Loucy (cell line): ENCODE results near the gene TANC2.

Experiments used
- H2AFZ ChIP-seq: fragments of 200-600 bp; sonication (generic); 2 replicates; pipeline ENCODE4 v1.6.0; 2016; ENCODE audit warnings: antibody characterized with exemption, mild to moderate bottlenecking, low read length, moderate library complexity
- H3F3A ChIP-seq: fragments of 200-600 bp; 2 replicates; pipeline ENCODE4 v1.6.0; 2016; ENCODE audit warnings: antibody characterized with exemption, low read depth, mild to moderate bottlenecking
- H3K27me3 ChIP-seq: fragments of 200-600 bp; sonication (generic); 2 replicates; pipeline ENCODE4 v1.6.1; 2014; ENCODE audit warnings: low read length, mild to moderate bottlenecking; ENCODE audit not compliant: insufficient read depth, poor library complexity, severe bottlenecking
- H3K36me3 ChIP-seq: fragments of 200-600 bp; sonication (generic); 2 replicates; pipeline ENCODE4 v1.6.1; 2016; ENCODE audit warnings: low read length; ENCODE audit not compliant: insufficient read depth
- H3K4me1 ChIP-seq: fragments of 200-600 bp; sonication (generic); 2 replicates; pipeline ENCODE4 v1.5.1; 2014; ENCODE audit warnings: low read length, mild to moderate bottlenecking; ENCODE audit not compliant: insufficient read depth, poor library complexity, severe bottlenecking
- H3K4me2 ChIP-seq: fragments of 200-600 bp; sonication (generic); 2 replicates; pipeline ENCODE4 v1.6.0; 2014; ENCODE audit warnings: antibody characterized with exemption, low read length, low read depth, mild to moderate bottlenecking; ENCODE audit not compliant: poor library complexity, severe bottlenecking
- H3K4me3 ChIP-seq: fragments of 200-600 bp; sonication (generic); 2 replicates; pipeline ENCODE4 v1.5.1; 2014; ENCODE audit warnings: low read length, mild to moderate bottlenecking, mixed read lengths; ENCODE audit not compliant: poor library complexity, severe bottlenecking
- H3K79me2 ChIP-seq: fragments of 200-600 bp; sonication (generic); 2 replicates; pipeline ENCODE4 v1.6.1; 2014; ENCODE audit warnings: low read length; ENCODE audit not compliant: insufficient read depth
- H3K9ac ChIP-seq: fragments of 200-600 bp; sonication (generic); 2 replicates; pipeline ENCODE4 v1.6.0; 2014; ENCODE audit warnings: mild to moderate bottlenecking, low read depth, low read length, moderate library complexity; ENCODE audit not compliant: poor library complexity, severe bottlenecking
- H3K9me2 ChIP-seq: fragments of 200-600 bp; sonication (generic); replicated peaks from 2 replicates; pipeline ENCODE4 v1.6.1; 2016; ENCODE audit warnings: low read depth, low read length, mixed read lengths
- H3K9me3 ChIP-seq: fragments of 200-600 bp; sonication (generic); 2 replicates; pipeline ENCODE4 v1.6.1; 2014; ENCODE audit warnings: mild to moderate bottlenecking, antibody characterized with exemption, low read length, low read depth; ENCODE audit not compliant: insufficient read depth
- H4K20me1 ChIP-seq: fragments of 200-600 bp; sonication (generic); 2 replicates; pipeline ENCODE4 v1.6.0; 2014; ENCODE audit warnings: antibody characterized with exemption, low read length, mild to moderate bottlenecking; ENCODE audit not compliant: insufficient read depth, poor library complexity, severe bottlenecking
- CTCF ChIP-seq: fragments of 200-600 bp; sonication (generic); conservative IDR thresholded peaks from 2 replicates; pipeline ENCODE4 v1.5.1; 2014; ENCODE audit warnings: mild to moderate bottlenecking, antibody characterized with exemption, low read length
- EZH2phosphoT487 ChIP-seq: fragments of 200-600 bp; IDR thresholded peaks from 2 replicates; pipeline ENCODE4 v1.6.1; 2018; ENCODE audit warnings: antibody characterized with exemption, mild to moderate bottlenecking, moderate library complexity, borderline replicate concordance

Gene TANC2

GRCh38 chr17:62981933-62982332, 15.9 kb downstream of the TANC2 start:
- Histone ChIP-seq H3K79me2 (peaks cover 3% of the 10 kb centered on the region; the same call in 1 of the 2 replicates), H3K9me2 (no peaks in the 10 kb centered on the region), H3K27me3 (no peaks in the 10 kb centered on the region), H3K9ac (no peak overlapping the region), H3K4me2 (no peak overlapping the region), H4K20me1 (no peaks in the 10 kb centered on the region), H2AFZ (no peak overlapping the region), H3K4me1 (peaks cover 4% of the 10 kb centered on the region), H3K9me3 (peaks cover 8% of the 10 kb centered on the region), H3K4me3 (no peak overlapping the region), H3K36me3 (no peaks in the 10 kb centered on the region), H3F3A (no peaks in the 10 kb centered on the region)
- TF ChIP-seq EZH2phosphoT487 (no peak), CTCF (no peak)

DNA sequence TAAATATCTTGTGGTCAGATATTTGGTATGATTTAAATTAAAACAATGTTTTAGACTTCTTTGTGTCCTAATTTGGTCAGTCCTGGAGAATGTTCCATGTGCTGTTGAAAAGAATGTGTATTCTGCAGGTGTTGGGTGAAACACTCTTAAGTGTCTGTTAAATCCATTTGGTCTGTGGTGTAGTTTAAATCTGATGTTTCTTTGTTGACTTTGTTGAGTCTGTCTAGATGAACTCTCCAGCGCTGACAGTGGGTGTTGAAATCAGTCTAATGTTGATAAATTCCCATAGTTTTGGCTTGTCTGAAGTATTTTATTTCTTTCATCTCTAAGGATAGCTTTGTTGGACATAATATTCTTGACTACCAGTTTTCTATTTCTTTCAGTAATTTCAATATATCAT, 18.8 kb downstream of the TANC2 start:
- no peaks in the 10 kb centered on the region for H3F3A ChIP-seq
- H3K9me2 ChIP-seq = no peaks in the 10 kb centered on the region
- no peak overlapping the region for H2AFZ ChIP-seq
- no peaks in the 10 kb centered on the region for H3K27me3 ChIP-seq
- no peak overlapping the region for H3K4me2 ChIP-seq
- TF ChIP-seq EZH2phosphoT487 (no peak), CTCF (no peak)
- no peaks in the 10 kb centered on the region for H3K36me3 ChIP-seq
- H3K9ac ChIP-seq = no peak overlapping the region
- H3K4me1 ChIP-seq = peaks cover 4% of the 10 kb centered on the region
- no peak overlapping the region for H3K4me3 ChIP-seq
- H3K9me3 ChIP-seq = peaks cover 8% of the 10 kb centered on the region
- no peaks in the 10 kb centered on the region for H4K20me1 ChIP-seq
- H3K79me2 ChIP-seq = peaks cover 3% of the 10 kb centered on the region; the same call in 1 of the 2 replicates

DNA sequence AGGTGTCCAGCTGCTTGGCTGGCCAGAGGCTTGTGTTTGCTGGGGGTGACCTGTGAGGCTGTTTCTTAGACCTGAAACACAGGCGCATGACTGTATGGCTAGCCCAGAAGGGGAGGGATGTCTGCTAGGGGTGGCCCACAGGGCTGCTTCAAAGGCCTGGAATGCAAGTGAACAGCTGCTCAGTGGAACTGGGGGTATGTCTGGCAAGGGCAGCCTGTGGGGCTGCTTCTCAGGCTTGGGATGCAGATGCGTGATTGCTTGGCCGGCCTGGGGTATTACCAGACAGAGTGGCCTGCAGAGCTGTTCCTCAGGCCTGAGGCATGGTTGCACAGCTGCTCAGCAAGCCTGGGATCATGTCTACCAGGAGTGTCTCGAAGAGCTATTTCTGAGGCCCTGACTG, 20.5 kb downstream of the TANC2 start:
- Histone ChIP-seq H3K36me3 (no peaks in the 10 kb centered on the region), H3K27me3 (no peaks in the 10 kb centered on the region), H3K9ac (no peak overlapping the region), H3K79me2 (no peaks in the 10 kb centered on the region), H3F3A (no peaks in the 10 kb centered on the region), H4K20me1 (no peaks in the 10 kb centered on the region), H3K4me2 (no peak overlapping the region), H2AFZ (no peak overlapping the region), H3K9me3 (peaks cover 8% of the 10 kb centered on the region), H3K4me3 (no peak overlapping the region), H3K4me1 (no peaks in the 10 kb centered on the region), H3K9me2 (no peaks in the 10 kb centered on the region)
- no peak for TF ChIP-seq EZH2phosphoT487

GRCh38 chr17:62987136-62987535, 21.1 kb downstream of the TANC2 start:
- no peaks in the 10 kb centered on the region for H3K27me3 ChIP-seq
- no peaks in the 10 kb centered on the region for H3K9me2 ChIP-seq
- peaks cover 8% of the 10 kb centered on the region for H3K9me3 ChIP-seq
- H3K4me1 ChIP-seq = no peaks in the 10 kb centered on the region
- H3K36me3 ChIP-seq = no peaks in the 10 kb centered on the region
- H3K4me2 ChIP-seq = no peak overlapping the region
- no peaks in the 10 kb centered on the region for H3K79me2 ChIP-seq
- peak; percentile 50 for TF ChIP-seq CTCF
- no peak for TF ChIP-seq EZH2phosphoT487
- no peaks in the 10 kb centered on the region for H3F3A ChIP-seq
- no peak overlapping the region for H3K9ac ChIP-seq
- H3K4me3 ChIP-seq = no peak overlapping the region
- H2AFZ ChIP-seq = no peak overlapping the region
- H4K20me1 ChIP-seq = no peaks in the 10 kb centered on the region
